ENCODE data around the gene TAPBP.
"Not testable (repeated sequence)": the region's sequence is repeated elsewhere in the genome, so short reads cannot be mapped to it uniquely, and the experiment has no call there.

TAPBP gene

DNA sequence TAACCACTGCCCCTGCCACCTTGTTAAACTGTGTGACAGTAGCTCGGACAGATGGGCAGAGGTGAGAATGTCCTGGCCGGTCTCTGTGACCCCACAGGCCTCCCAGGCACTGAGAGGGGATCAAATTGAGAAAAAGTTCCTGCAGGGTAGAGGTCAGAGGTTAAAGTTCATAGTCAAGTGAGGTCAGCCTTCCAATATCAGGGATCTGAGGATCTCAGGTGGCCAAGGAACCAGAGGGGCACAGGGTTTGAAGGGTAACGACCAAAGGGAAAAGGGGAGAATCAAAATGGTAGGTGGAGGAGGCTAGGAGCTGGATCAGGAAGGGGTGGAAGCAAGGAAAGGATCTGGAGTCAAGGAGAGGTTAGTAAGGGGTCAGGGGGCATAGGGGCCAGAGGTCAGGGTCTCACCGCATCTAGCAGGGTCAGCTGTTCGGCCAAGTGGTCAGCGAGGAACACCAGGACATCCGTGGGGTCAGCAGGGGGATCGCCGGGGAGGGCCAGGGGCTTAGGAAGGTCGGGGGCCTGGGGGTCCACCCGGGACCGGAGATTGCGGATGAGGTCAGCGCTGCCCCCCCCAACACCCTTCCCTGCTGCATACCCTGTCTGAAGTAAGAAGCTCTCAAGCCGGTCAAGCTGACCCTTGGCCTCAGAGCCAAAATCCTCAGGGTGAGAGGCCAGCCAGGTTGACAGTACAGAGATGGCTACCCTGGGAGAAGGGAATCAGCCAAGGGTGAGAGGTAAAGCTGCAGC, 18.1 kb downstream of the TAPBP start:
- DNase-seq, result no peak

DNA sequence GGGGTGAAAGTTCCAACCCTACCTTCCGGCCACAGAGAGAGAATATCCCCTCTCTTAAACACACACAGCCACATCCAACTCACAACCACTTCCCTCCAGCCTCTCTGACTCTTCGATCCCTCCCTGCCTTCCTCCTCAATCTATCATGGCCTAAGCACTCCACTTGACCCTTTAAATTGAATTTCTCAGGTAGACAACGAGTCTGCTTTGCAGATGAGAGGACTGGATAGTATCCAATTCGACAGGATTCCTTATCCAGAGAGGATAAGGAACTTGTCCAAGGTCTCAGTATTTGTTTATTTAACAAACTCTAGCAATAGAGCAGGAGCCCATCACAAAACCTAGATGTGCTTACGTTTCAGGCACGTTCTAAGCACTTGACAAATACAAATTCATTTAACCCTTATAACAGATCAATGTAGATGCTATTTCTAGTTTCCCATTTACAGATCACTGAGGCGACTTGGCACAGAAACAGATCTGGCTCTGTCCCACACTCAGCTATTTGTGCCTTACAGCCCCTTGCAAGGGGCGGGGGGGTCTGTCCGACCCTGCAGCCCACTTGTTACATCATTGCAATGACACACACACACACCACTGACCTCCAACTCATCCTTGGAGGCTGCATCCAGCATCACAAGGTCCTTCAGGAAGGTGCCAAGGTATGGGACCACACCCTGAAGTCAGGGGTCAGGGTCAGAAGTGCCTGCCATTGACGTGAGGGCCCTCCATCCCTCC, 19.6 kb downstream of the TAPBP start:
- no peak for DNase-seq

DNA sequence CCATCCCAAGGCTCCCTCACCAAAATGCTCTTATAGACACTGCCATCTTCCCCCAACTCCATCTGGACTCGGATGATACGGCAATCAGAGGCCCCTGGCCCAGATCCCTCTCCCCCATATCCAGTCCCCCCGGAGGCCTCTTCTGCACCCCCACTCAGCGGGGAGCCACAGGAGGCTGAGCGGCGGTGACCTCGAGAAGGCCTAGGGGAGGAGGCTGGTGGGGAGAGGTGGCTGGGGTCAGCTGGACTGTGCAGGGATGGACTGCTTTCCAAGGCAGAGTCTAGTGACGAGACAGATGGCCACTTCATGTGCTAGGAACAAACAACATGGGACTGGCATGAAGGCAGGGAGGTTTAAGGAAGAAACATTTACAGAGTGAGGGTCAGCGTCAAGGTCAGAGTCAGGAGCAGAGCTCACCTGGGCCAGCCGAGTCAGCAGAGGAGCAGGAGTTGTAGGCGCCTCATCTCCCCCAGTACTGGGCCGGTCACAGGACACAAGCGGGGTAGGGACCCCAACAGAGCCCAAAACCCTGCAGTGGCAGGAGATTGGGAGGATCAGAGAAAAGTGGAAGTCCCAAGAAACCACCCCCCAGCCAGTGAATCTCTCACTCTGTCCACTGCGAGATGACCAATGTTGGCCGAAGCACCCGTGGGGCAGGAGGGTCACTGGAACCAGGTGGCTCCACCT, 20.7 kb downstream of the TAPBP start:
- no peak for DNase-seq

DNA sequence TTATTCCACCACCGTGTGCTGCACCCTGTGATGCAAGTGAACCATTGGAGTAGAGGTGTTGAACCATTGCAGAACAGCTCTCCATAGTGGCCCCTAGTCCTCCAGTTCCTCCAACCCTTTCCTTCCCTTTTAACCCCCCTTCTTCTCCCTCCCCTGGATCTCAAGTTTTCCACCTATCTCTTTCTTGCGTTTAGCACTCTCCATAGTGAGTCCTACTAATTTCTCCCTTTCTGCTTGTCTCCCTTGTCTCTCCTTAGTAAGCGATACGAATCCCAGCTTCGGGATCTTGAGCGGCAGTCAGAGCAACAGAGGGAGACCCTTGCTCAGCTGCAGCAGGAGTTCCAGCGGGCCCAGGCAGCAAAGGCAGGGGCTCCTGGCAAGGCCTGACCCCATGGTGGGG, 23.4 kb downstream of the TAPBP start:
- DNase-seq, result no peak

DNA sequence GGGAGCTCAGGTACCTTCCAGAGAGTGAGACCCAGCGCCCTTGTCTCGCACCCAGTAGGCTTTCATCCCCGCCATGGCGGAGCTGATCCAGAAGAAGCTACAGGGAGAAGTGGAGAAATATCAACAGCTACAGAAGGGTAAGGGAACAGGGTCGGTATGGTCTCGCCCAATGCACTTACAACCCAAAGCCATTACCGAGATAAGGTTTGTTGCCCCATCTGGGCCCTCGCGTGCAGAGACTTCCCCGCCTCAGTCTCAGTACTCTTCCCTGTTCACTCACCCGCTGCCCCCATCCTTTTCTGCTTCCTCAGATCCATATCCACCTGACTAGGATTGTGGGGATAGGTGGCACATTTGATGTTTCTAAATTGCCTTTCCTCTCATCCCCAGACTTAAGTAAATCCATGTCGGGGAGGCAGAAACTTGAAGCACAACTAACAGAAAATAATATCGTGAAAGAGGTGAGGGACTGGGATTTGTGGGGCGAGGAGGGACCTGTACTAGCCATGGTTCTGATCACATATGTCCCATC, 24.0 kb downstream of the TAPBP start:
- no peak for DNase-seq

DNA sequence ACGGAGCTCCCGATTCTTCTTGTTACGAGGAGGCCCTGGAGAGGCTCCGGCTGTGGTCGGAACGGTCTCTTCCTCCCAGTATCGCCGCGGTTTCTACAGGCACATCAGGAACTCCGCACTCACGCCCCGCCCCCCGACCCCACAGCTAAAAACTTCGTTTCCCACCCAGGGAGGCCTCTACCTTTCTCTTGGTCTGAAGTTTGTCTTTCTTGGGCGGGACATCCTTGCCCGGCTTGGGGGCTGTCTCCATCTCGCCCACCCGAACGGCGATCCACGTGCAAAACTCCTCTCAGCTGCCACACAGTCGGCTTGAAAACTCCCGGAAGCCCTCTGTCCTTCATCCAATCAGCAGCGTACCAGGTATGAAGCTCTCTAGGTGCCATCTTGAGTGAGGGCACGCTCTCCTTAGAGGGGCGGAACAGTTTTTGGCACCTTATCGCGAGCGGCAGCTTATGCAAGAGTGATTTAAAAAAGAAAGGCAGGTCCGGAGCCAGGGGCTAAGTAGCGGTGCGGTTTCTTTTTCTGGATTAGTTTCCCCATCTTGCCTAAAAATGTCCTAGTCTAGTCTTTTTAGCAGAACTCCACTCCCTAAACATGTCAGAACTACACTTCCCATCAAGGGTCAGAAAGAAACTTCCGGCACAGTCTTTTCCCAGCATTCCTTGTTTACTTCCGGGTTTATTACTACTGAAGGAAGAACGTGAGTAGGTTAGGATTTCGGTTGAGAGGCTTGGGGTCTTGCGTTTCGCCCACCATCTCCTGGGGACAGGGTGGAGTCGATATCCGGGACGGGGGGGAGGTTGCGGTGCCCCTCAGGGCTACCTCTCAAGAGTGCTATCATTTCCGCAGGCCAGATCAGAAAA, 24.7 kb downstream of the TAPBP start, which contains the start of the genes PFDN6 and WDR46:
TSS of gene PFDN6 (plus strand) at position 681 of the 863 bp plus-strand sequence. CDS start 256 bp downstream, outside the sequence.
TSS of gene WDR46 (minus strand) at position 319 of the 863 bp plus-strand sequence. CDS start at position 250, 69 bp downstream.
- peak; percentile 73 for DNase-seq

DNA sequence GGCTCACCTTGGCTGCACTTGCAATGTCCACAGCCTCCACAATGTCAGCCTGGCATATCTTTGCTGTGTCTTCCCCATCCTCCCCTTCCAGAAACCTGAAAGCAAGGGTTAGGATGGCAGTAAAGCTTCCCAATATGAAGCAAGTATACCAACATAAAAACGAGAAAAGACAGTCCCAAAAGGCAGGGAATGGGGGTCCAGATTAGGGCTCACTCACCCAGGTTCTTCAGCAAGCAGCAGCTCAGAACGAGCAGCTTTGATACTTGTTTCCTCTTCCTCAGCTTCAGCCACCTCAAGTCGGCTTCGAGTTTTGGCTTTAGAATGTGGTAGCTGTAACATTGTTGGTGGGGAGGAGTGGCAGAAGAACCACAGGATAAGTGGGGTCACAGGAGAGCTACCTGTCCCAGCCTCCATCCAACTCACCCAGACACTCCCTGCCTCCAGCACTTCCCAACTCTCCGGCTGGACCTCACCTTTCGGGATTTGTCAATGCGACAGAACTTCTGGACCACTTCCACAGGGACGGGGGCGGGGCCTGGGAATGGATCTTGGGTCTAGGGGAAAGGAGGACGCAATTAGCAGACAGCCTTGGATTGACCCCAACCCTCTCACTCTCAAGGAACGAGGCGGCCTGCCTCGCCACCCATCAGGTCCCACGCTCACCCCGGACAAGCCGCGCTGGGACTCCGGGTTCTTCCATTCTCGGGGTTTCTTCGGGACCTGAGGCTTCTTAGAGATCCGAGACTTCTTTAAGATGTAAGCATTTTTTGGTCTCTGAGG, 25.5 kb downstream of the TAPBP start:
- no peak for DNase-seq

DNA sequence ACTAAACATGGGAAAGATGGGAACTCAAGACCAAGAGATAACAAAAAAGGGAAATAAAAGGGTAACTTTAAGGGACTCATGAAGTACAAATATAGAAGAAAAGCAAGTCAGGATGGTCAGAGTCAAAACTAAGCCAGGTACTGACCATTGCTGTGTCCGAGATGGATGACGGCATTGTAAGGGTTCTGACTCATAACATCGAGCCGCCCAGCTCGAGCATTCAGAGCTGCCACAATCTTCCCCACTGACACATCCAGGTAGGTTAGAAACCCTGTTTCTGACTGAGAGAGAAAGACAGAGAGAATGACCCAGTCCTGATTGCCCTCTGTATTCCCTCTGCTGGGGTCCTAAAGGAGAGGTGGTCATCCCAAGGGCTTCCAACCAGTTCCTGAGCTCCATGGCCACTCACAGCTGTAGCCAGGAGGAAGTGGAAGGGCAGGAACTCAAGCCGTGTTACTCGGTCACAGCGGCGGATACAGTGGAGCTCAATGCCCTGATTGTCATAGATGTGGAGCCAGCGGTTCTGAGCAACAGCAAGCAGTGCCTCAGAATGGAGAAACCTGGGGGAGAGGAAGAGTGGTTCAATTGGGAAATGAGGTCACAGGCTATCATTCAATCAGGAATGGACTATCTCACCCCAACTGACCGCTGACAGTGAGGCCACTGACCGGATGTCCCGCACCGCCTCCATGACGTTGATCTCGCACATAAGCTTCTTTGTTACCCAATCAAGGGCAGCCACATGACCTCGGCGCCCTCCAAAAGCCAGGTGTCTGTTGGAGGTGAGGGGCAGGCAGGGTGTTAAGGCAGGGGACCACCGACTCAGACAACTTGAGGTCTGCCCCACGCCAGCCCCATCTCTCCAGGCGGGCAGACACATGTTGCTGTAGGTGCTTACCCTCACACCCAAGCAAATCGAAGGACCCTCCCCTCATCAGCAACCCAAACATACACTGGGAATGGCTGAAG, 26.6 kb downstream of the TAPBP start:
- no peak for DNase-seq

DNA sequence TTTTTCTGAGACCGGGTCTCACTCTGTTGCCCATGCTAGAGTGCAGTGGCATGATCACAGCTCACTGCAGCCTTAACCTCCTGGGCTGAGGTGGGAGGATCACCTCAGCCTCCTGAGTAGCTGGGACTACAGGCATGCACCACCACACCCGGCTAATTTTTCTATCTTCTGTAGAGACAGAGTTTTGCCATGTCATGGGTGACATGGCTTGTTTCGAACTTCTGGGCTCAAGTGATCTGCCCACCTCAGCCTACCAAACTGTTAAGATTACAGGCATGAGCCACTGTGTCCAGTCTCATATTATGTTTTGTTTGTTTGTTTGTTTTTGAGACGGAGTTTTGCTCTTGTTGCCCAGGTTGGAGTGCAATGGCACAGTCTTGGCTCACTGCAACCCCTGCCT, 28.7 kb downstream of the TAPBP start:
- not testable (repeated sequence) for DNase-seq

DNA sequence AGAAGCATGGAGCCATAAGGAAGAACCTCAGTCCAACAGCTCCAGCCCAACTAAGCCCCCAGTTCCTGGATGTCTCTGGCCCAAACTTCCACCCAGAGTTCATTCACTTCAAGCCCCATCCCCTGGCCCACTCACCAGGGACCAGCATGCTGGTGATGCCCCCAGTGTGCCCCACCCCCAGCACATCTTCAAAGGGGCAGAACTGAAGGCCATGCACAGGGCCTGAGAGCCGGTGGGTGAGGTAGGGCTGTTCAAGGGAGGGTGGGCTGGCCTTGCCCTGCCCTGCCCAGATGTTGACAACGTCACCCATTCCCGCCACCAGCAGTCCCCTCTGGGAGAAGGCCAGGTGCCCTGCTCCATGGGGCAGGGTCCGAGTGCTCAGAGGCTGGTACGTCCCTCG, 33.3 kb downstream of the TAPBP start:
- DNase-seq, result no peak

DNA sequence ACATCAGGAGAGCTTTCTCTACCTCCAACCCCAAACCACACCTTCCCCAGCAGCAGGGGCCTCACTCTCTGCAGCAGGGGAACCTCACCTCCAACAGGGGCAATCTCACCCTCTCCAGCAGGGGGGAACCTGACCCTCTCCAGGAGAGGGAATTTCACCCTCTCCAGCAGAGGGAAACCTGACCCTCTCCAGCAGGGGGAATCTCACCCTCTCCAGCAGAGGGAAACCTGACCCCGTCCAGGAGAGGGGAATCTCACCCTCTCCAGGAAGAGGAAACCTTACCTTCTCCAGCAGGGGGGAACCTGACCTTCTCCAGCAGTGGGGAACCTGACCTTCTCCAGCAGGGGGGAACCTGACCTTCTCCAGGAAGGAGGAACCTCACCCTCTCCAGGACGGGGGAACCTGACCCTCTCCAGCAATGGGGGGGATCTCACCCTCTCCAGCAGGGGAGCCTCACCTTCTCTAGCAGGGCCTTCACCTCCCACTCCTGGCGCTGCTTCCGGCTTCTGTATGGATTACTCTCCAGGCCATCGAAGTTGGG, 33.8 kb downstream of the TAPBP start:
- DNase-seq, result peak; percentile 64

DNA sequence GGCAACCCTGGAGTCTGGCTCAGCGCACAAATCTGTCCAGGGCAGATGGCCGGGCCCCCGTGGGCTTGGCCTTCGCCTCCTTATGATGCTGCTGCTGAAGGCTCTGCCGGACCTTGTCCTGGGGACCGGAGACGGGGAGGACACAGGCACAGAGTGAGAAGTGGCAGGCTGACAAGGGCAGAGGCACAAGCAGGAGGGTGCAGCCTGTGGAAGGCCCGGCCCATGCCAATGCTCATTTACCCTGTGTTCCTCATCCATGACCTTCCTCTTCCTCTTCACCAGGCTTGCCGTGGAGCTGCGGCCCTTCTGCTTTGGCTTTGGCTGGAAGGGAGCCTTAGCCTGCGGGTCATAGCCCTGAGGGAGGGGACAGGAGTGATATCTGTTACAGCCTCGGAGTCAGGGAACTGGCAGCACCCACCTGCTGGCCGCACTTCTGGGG, 34.6 kb downstream of the TAPBP start:
- no peak for DNase-seq

DNA sequence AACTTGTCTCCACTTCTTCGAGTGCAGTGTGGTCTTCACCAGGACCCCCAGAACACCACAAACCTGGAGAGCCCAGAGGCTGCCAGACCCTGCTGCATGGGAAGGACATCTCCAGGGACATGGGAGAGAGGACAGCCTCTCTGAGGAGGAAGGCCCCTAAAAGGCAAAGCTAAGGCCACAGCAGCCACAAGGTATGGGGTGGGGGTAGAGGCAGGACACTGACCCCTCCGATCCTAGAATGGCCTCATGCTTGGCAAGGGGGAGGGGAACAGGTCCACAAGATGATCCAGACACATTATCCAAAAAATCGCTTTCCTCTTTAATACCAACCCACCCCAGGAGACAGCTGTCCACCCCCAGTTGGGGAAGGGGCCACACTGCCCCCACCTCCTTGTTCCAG, 35.1 kb downstream of the TAPBP start:
- no peak for DNase-seq

DNA sequence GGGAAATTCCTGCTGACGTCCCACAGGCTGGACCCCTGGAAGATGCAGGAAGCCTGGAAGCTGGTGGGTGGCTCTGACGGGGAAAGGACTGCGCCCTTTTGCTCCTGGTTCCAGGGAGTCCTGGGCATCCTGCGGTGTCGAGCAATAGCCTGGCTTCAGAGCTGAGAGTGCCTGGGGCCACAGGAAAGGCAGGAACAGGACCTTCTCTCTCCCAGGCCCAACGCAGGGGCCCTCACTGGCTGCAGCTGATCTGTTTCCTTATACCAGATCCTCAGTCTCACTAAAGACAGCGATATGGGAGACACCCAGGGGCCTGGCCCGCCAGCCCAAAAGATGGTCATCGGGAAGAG, 35.5 kb downstream of the TAPBP start:
- no peak for DNase-seq

DNA sequence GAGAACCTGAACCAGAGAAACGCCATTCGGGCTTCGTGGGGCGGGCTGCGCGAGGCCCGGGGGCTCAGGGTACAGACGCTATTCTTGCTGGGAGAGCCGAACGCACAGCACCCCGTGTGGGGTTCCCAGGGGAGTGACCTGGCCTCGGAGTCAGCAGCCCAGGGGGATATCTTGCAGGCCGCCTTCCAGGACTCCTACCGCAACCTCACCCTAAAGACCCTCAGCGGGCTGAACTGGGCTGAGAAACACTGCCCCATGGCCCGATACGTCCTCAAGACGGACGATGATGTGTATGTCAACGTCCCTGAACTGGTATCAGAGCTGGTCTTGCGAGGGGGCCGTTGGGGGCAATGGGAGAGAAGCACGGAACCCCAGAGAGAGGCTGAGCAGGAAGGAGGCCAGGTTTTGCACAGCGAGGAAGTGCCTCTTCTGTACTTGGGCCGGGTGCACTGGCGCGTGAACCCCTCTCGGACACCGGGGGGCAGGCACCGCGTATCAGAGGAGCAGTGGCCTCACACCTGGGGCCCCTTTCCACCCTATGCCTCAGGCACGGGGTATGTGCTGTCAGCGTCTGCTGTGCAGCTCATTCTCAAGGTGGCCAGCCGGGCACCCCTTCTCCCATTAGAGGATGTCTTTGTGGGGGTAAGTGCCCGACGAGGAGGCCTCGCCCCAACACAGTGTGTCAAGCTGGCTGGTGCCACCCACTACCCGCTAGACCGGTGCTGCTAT, 36.1 kb downstream of the TAPBP start:
- DNase-seq, result no peak

DNA sequence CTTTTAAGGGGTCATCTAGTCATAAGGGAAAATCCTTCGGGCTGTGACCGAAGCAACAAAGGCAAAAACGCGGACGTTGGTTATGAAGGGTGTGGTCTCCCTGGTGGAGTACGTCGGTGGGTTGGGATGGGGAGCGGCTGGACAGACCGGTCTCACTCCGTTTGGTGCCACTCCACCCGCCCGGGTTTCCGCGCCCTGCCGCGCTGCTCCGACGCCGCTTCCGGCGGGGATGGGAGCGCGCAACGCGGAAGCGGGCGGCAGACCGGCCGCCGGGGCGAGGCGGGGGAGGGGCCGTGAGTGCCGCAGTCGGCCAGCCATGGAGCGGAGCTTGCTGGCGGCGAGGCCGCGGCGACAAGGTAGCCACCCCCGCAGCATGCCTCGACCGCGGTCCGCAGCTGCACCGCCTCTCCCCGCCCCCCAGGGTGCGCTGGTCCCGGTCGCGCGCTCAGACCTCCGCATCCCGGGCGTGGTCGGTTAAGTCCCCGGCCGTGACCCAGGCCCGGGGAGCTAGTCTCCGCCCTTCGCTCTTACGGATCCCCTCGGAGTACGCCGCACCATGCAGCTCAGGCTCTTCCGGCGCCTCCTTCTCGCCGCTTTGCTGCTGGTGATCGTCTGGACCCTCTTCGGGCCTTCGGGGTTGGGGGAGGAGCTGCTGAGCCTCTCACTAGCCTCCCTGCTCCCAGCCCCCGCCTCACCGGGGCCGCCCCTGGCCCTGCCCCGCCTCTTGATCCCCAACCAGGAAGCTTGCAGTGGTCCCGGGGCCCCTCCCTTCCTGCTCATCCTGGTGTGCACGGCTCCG, 36.8 kb downstream of the TAPBP start, which contains the start of gene B3GALT4:
TSS of gene B3GALT4 (plus strand) at position 260 of the 799 bp plus-strand sequence. CDS start at position 557, 297 bp downstream.
- no peak for DNase-seq

DNA sequence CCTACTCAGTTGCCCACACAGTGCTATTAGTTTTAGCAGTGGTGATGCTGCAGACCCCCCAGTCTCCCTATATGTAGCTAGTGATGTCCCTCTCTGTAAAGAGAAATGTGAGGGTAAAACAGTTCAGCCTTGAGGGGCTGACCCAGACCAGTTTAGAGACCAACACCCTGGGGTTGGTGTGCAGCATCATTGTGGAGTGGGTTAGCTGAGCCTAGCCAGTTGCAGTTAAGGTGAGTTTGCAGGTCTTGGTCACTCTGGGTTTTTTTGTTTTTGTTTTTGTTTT, 37.4 kb downstream of the TAPBP start:
- DNase-seq, result no peak

DNA sequence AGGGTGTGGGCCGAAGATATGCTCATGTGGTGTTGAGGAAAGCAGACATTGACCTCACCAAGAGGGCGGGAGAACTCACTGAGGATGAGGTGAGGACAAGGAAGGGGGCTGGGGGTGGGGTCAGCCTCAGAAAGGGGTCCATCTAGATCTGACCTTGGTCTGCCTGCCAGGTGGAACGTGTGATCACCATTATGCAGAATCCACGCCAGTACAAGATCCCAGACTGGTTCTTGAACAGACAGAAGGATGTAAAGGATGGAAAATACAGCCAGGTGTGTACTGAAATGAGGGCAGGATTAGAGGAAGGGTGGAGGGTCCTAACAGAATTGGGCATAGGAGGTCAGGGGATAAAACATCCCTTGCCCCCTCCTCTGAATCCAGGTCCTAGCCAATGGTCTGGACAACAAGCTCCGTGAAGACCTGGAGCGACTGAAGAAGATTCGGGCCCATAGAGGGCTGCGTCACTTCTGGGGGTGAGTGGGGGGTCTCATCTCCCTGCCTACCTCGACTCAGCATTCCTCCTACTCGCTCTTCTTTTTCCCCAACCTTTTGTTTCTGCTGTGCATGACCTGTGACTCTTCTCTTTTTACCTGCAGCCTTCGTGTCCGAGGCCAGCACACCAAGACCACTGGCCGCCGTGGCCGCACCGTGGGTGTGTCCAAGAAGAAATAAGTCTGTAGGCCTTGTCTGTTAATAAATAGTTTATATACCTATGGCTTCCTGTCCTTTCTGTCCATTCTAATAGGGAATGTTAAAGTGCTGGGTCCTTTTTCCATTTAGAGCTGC, 37.9 kb downstream of the TAPBP start:
- not testable (repeated sequence) for DNase-seq
